ENCODE data around the gene SPDYE16. TPM values are rescaled to one million over a fixed set of nuclear protein-coding genes. Genes with fewer than 3 reads are reported as not detected.
"Not testable (repeated sequence)": the region's sequence is repeated elsewhere in the genome, so short reads cannot be mapped to it uniquely, and the experiment has no call there.

The SPDYE16 gene
- total RNA-seq, 2 donors from 2014 or later: 0.41 to 0.51 TPM

DNA sequence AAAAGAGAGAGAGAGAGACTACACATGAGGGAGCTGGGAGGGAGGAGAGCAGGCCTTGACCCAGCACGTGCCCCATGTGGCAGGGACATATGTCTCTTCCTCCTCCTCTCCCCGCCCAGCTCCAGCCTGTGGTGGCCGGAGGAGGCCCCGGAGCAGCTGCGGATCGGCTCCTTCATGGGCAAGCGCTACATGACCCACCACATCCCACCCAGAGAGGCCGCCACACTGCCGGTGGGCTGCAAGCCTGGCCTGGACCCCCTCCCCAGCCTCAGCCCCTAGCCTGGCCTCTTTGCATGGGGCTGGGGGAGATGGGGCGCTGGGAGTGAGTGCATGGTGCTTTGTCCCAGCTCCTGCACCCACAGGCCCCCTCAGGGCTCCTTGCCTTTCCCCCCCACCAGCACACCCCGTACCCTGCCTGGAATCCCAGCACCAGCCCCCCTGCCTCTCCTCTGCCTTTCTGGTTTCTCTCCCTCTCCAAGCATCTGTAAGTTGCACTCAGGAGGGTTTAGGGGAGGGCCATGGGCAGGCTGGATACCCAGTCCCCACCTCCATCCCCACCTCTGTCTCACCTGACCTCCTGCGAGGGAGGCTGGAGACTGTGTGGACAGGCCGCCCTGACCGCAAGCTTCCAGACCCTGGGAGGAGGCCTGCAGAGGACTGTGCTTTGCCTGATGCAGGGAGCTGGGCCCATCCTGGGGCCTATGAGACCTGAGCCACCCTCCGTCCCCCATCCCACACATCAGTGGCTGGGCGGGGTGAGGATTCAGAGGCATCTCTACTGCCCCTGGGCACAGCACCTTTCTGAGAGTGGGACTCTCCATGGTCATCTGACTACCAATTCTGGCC lies 27.9 kb downstream of the SPDYE16 start:
- TF ChIP-seq, protein P1, sequence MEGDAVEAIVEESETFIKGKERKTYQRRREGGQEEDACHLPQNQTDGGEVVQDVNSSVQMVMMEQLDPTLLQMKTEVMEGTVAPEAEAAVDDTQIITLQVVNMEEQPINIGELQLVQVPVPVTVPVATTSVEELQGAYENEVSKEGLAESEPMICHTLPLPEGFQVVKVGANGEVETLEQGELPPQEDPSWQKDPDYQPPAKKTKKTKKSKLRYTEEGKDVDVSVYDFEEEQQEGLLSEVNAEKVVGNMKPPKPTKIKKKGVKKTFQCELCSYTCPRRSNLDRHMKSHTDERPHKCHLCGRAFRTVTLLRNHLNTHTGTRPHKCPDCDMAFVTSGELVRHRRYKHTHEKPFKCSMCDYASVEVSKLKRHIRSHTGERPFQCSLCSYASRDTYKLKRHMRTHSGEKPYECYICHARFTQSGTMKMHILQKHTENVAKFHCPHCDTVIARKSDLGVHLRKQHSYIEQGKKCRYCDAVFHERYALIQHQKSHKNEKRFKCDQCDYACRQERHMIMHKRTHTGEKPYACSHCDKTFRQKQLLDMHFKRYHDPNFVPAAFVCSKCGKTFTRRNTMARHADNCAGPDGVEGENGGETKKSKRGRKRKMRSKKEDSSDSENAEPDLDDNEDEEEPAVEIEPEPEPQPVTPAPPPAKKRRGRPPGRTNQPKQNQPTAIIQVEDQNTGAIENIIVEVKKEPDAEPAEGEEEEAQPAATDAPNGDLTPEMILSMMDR (IDR thresholded peaks at IDR 0.05): no peak
- TF ChIP-seq POLR2AphosphoS5 (IDR thresholded peaks at IDR 0.05) (no peak), POLR2A (IDR thresholded peaks at IDR 0.05) (no peak)
- intact Hi-C loops (cut with DNase I): no loop called here
- Histone ChIP-seq H3K36me3 (no peaks in the 10 kb centered on the region), H3K4me3 (no peak overlapping the region), H3K27me3 (replicated peaks; ENCODE audit: insufficient read depth) (no peaks in the 10 kb centered on the region), H3K9me3 (no peaks in the 10 kb centered on the region), H3K4me1 (replicated peaks) (no peaks in the 10 kb centered on the region), H3K27ac (no peak overlapping the region)
- 88% methylated on average over 16 of the region's 16 CpGs for WGBS
- DNase-seq (ENCODE audit: low spot score): no peak

DNA sequence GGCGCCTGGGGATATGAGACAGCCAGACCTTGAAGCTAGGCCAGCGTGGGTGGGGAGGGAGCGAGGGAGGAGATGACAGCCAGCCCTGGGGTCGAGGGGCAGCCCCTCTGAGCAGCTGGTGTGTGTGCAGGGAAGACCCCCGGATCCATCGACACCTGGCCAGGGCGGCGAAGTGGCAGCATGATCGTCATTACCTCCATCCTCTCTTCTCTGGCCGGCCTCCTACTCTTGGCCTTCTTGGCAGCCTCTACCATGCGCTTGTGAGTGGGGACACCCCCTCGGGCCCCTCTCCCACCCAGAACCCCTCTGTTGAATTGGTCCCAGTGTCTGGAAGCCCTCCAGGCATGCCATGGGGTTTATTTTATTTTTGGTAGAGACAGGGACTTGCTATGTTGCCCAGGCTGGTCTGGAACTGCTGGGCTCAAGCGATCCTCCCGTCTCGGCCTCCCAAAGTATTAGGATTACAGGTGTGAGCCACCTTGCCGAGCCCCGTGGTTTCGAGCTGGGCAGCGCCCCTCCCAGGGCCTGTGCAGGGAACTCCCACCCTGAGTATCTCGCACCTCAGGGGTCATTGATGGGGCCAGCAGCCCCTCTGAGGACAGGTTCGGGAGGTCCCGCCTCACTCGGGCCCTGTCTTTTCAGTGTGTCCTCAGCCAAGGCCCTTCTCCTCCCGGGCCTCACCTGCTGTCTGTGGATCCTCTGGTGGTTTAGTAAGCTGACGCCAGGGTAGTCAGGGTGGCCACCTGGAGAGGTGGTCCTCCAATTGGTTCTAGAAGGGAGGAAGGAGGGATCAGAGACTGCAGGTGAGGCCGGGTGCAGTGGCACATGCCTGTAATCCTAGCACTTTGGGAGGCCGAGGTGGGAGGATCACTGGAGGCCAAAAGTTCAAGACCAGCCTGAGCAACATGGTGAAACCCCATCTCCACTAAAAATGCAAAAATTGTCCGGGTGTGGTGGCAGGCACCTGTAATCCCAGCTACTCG lies 29.0 kb downstream of the SPDYE16 start:
- Histone ChIP-seq H3K4me3 (no peak overlapping the region), H3K27ac (no peak overlapping the region), H3K27me3 (replicated peaks; ENCODE audit: insufficient read depth) (no peaks in the 10 kb centered on the region), H3K36me3 (no peaks in the 10 kb centered on the region), H3K9me3 (no peaks in the 10 kb centered on the region), H3K4me1 (replicated peaks) (no peaks in the 10 kb centered on the region)
- intact Hi-C loops (cut with DNase I): no loop called here
- no peak for DNase-seq (ENCODE audit: low spot score)
- WGBS: 90% methylated on average over 29 of the region's 29 CpGs
- TF ChIP-seq POLR2A (IDR thresholded peaks at IDR 0.05) (no peak), POLR2AphosphoS5 (IDR thresholded peaks at IDR 0.05) (no peak)
- TF ChIP-seq, protein P1 (IDR thresholded peaks at IDR 0.05): no peak

DNA sequence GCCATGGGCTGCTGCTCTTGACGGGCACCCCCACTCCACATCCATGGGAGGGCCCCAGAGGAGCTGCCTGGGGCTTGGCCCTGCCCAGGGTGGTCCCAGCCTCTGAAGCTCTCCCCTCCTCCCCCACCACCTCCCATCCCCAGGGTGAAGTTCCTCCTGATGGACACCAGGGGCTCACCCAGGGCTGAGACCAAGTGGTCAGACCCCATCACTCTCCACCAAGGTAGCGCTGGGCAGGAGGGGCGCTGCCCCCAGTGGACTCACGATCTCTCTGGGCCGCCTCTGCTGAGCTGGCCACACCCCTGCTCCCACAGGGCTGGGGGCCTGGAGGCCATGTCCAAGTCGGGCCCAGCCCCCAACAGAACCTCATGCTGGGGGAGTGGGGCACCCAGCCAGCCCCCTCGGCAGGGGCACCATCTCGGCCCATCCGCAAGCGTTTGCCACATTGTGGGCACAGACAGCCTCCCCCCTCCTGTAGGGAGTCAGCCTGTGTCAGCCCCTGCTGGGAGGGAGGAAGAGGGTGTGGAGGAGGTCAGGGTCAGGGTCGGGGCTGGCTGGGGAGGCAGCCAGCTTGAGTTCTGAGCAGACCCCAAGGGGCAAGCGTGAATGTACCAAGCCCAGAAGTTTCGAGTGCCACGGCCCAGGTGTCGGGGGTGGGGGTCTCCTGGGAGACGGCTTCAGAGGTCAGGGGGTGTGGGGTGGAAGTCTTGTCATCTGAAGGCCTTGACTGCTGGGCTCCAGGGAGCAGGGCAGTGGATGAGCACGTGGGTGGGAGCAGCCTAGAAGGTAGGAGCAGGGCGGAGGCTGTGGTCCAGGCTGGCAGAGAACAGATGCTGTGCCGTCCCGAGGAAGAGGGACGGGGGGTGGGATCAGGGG lies 29.9 kb downstream of the SPDYE16 start:
- Histone ChIP-seq H3K9me3 (no peaks in the 10 kb centered on the region), H3K27me3 (replicated peaks; ENCODE audit: insufficient read depth) (no peaks in the 10 kb centered on the region), H3K4me3 (no peak overlapping the region), H3K36me3 (no peaks in the 10 kb centered on the region), H3K4me1 (replicated peaks) (no peaks in the 10 kb centered on the region), H3K27ac (no peak overlapping the region)
- DNase-seq (ENCODE audit: low spot score): no peak
- 63% methylated on average over 17 of the region's 21 CpGs for WGBS
- intact Hi-C loops (cut with DNase I): no loop called here
- TF ChIP-seq POLR2AphosphoS5 (IDR thresholded peaks at IDR 0.05) (no peak), POLR2A (IDR thresholded peaks at IDR 0.05) (no peak)
- TF ChIP-seq, protein P1 (IDR thresholded peaks at IDR 0.05): no peak

DNA sequence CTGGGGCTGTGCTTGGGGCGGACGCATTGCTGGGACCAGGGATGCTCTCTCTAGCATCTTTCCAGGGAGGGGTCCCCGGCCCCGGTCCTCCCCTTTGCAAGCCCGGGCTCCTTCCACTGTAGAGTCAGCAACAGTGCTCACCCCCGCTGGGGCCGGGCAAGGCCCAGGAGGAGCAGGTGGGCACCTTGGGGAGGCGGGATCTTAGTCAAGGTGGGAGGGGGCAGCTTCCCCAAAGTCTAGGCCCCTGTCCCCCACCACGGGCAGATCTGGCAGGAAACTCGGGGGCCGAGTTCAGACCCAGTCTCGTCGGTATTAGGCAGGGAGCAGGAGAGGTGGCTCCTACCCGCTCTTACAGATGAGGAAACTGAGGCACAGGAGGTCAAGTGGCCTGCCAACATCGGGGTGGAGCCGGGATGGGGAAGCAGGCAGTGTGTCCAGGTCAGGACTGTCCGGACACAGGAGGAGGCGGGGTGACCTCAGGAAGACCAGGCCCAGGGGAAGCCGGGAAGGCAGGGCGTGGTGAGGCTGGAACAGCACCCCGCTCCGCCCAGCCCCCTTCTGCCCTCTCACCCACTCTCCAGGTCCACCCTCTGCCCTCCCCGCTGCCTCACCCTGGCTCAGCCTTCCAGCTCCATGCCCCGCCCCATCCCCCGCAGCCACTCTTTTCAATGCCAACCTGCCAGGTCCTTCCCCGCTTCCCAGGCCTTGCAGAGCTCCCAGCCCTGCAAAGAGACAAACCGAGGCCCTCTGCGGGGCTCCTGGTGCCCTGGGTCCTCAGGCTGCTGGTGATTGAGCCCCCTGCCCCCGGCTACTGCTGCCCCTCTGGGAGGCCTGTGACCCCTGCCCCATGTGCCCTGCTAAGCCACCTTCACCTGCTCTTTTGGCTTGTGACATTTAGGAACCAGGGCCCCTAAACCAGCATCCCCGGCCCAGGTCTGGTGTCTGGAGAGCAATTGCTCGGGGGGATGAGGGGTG lies 30.9 kb downstream of the SPDYE16 start:
- H3K36me3 ChIP-seq; DNase-seq (ENCODE audit: low spot score); H3K27me3 ChIP-seq (replicated peaks; ENCODE audit: insufficient read depth); H3K9me3 ChIP-seq; intact Hi-C loops (cut with DNase I); H3K4me3 ChIP-seq; H3K27ac ChIP-seq; H3K4me1 ChIP-seq (replicated peaks): not testable (repeated sequence)
- WGBS: no CpG with 5 or more reads among the region's 31 CpGs

DNA sequence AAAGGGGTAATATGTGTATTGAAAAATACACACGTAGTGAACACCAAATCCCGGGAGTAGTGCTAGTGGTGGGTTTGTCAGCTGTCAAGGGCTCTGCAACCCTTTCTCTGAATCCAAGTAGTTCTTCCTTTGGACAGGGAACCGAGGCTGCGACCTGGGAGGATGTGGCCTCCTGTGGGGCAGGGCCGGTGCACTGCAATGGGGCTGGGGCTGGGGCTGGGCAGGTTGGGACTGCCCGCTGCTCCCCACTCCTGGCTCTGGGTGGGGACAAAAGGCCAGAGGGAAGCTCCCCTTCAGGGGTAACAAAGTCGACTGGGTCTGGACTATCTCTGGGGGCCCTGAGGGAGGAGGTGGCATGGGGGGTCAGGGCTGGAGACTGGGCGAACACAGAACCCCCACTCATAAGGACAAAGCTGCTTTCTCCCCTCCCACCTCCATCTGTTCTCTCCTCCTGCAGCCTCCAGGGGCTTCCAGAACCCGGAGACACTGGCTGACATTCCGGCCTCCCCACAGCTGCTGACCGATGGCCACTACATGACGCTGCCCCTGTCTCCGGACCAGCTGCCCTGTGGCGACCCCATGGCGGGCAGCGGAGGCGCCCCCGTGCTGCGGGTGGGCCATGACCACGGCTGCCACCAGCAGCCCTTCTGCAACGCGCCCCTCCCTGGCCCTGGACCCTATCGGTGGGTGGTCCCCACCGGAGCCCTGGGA lies 31.7 kb downstream of the SPDYE16 start:
- DNase-seq (ENCODE audit: low spot score); H3K4me1 ChIP-seq (replicated peaks): not testable (repeated sequence)
- WGBS: 85% methylated on average over 20 of the region's 24 CpGs

More for the DNA sequence above, 31.7 kb downstream of the SPDYE16 start:
- H3K36me3 ChIP-seq; H3K9me3 ChIP-seq; intact Hi-C loops (cut with DNase I); H3K27me3 ChIP-seq (replicated peaks; ENCODE audit: insufficient read depth); H3K27ac ChIP-seq; H3K4me3 ChIP-seq: not testable (repeated sequence)

Data from prostate gland (tissue), 2 donors.